HG03571 (cell line): ENCODE results near the gene SCAPER.
"Not testable (repeated sequence)": the region's sequence is repeated elsewhere in the genome, so short reads cannot be mapped to it uniquely, and the experiment has no call there.

Source experiments
- ATAC-seq: cut with Tn5 transposase; IDR thresholded peaks from one replicate; pipeline ENCODE4 v1.9.1; 2021; ENCODE audit not compliant: unreplicated experiment

SCAPER gene

GRCh38 chr15:76864586-76864985 is 40.6 kb downstream of the SCAPER start:
- no peak for ATAC-seq

DNA sequence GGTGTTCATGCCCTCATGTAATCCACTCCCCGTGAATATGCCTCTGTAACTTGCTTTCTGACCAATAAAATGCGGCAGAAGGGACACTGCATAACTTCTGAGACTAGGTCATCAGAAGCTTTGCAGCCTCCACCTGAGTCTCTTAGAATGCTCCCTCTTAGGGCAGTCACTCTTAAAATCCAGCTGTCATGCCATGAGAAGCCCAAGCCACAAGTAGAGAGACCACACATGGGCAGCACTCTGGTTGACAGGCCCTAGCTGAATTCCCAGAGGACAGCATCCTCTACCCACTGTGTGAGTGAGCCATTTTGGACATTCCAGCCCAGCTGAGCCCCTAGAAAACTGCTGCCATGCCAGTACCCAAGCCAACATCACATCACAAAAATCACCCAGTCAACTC is 41.4 kb downstream of the SCAPER start:
- ATAC-seq: no peak

DNA sequence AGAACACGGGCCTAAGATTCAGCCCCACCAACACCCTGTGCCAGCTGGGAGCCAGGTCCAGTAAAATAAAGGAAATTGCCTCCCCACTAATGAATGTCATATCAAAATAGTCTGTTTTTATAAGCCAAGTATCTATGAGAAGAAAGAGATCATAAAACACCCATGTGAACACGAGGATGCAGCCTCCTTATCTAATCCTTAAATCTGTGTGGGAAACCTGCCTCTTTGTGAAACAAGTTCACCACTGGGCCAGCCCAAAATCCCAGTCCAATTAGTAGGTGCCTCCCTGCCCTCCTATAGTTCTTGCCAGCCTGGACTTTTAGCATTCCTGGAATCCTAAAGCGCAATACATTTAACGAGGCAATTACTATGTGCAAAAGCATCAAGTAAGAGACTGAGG is 42.0 kb downstream of the SCAPER start:
- ATAC-seq: no peak

GRCh38 chr15:76861815-76862397 is 43.2 kb downstream of the SCAPER start:
- no peak for ATAC-seq

- ATAC-seq: no peak
Measured at GRCh38 chr15:76860201-76860600, 44.9 kb downstream of the SCAPER start.

DNA sequence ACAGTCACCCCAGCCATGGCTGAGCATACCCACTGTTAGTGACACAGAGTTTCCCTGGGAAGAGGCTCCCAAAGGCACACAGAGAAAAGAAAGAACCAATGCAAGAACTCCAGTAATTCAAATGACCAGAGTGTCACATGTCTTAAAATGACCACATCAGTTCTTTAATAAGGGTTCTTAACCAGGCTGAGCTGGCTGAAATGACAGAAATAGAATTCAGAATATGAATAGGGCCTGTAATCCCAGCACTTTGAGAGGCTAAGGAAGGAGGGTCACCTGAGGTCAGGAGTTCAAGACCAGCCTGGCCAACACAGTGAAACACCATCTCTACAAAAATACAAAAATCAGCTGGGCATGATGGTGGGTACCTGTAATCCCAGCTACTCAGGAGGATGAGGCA is 54.8 kb downstream of the SCAPER start:
- ATAC-seq: not testable (repeated sequence)

DNA sequence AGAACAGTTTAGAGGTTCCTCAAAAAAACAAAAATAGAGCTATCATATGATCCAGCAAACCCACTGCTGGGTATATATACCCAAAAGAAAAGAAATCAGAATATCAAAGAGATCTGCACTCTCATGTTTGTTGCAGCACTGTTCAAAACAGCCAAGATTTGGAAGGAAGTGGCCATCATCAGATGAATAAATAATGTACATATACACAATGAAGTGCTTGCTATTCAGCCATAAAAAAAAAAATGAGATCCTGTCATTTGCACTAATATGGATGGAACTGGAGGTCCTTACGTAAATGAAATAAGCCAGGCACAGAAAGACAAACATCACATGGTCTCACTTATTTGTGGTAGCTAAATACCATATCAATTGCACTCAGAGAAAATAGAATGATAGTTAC is 58.4 kb downstream of the SCAPER start:
- no peak for ATAC-seq

GRCh38 chr15:76844096-76844495 is 61.0 kb downstream of the SCAPER start:
- ATAC-seq: no peak

- no peak for ATAC-seq
Measured at GRCh38 chr15:76843269-76843668, 61.9 kb downstream of the SCAPER start.

GRCh38 chr15:76840830-76841460 is 64.2 kb downstream of the SCAPER start:
- ATAC-seq: no peak

DNA sequence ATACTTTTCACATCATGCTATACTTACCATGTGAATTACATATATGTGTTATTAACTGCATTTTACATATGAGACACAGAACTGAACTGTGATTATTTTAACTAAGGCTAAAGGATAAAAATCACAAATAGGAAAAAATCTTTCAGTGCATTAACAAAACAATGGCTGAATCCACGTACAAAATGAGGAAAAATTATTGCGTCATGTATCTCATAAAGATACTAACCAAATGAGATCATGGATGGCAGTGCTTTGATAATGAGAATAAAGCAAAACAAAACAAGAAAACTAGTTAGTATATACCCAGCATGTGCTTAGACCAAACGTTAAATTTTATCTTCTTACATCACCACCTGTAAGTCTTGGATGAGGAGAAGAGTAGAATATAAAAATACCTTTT is 66.0 kb downstream of the SCAPER start:
- no peak for ATAC-seq

GRCh38 chr15:76837474-76837873 is 67.7 kb downstream of the SCAPER start:
- no peak for ATAC-seq

- ATAC-seq: no peak
Measured at GRCh38 chr15:76829939-76830338, 75.2 kb downstream of the SCAPER start.

- ATAC-seq: no peak
Measured at GRCh38 chr15:76823890-76824289, 81.2 kb downstream of the SCAPER start.

- ATAC-seq: no peak
Measured at GRCh38 chr15:76823303-76823702, 81.8 kb downstream of the SCAPER start.

- ATAC-seq: not testable (repeated sequence)
Measured at GRCh38 chr15:76818926-76819325, 86.2 kb downstream of the SCAPER start.

DNA sequence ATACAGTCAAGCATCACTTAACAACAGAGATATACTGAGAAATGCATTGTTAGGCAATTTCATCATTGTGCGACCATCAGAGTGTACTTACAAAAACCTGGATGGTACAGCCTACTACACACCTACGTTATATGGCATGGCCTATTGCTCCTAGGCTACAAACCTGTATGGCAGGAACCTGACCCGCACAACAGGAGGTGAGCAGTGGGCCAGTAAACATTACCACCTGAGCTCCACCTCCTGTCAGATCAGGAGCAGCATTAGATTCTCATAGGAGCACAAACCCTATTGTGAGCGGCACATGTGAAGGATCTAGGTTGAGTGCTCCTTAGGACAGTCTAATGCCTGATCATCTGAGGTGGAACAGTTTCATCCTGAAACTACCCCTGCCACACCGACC is 89.7 kb downstream of the SCAPER start:
- ATAC-seq: no peak

DNA sequence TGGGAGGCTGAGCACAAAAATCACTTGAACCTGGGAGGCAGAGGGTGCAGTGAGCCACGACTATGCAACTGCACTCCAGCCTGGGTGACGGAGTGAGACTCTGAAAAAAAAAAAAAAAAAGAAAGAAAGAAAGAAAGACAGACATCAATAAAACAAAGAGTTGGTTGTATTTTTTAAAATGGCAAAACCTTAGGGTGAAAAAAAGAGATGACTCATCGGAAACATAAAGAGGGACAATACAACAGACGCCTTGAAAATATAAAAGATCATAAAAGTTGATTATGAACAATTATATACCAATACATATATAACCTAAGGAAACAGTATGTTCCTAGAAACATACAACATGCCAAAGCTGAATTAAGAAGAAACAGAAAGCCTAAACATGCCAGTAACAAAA is 92.8 kb downstream of the SCAPER start:
- ATAC-seq: no peak

DNA sequence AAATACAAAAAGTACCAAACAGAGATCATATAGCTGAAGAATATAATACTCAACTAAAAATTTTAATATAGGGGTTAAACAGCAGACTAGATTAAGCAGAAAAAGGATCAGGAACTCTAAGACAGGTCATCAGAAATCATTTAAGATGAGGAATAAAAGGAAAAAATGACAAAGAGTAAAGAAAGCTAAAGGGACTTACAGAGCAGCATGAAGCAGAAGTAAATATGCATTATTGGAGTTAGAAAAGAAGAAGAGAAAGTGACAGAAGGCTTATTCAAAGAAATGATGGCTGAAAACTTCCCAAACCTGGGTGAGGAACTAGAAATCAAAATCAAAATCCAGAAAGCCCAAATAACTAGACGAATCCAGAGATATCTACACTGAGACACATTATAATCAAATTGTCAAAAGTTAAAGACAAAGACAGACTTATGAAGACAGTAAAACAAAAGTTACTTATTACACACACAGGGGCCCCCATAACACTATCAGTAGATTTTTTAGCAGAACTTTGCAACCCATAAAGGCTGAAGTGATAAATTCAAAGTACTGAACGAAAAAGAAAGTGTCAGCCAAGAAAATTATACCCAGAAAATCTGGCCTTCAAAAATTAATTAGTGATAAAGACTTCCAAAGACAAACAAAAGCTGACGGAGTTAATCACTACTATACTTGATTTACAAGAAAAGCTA is 95.6 kb downstream of the SCAPER start:
- ATAC-seq: no peak

- no peak for ATAC-seq
Measured at GRCh38 chr15:76803049-76803571, 102.0 kb downstream of the SCAPER start.

DNA sequence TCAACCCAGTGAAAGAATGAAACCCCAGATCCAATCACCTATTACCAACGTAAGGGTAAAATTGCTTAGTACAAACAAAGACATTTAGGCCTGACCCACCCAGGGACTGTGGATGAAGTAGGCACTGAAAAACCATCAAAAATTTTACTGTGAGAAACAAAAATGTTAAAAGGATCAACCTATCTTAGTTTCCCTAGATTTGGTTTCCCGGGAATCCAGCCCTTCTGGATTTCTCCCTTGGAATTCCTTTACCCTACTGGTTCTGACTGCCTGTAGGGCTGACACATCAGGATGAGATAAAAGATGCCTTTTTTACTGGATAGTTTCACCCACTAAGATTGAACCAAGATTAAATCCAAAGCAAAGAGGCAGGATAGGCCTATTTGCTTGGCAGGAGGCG is 102.7 kb downstream of the SCAPER start:
- ATAC-seq: no peak

DNA sequence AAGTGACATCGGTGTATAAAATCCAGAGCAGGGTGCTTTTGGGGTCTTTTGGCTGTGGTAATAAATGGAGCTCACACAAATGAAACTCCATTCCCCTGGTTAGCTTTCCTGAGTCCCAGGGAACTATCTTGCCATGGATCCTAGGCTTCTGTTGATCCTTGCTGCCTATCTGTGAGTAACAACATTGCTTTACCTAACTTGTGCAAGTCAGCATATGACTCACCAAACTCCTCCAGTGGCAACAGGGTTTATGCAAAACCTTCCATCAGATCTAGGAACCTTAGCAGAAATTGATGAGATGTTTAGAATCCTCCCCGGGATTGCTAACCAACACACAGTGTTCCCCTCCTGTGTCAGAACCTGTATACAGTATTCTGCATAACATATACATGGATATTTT is 105.4 kb downstream of the SCAPER start:
- no peak for ATAC-seq
